DND-41 (cell line): ENCODE data around the gene CSRP3.

Source experiments
- EZH2 ChIP-seq: IDR thresholded peaks from 3 replicates; pipeline ENCODE4 v1.6.1; 2012; ENCODE audit warnings: borderline replicate concordance, low read depth, mild to moderate bottlenecking, moderate library complexity, low read length, inconsistent platforms; ENCODE audit not compliant: severe bottlenecking
- TF ChIP-seq, protein P1 (sequence below): IDR thresholded peaks from 2 replicates; pipeline ENCODE4 v1.5.1; 2012; ENCODE audit warnings: borderline replicate concordance, low read length, moderate library complexity, mild to moderate bottlenecking; ENCODE audit not compliant: poor library complexity, severe bottlenecking; ENCODE audit errors: extremely low read depth

DNA sequence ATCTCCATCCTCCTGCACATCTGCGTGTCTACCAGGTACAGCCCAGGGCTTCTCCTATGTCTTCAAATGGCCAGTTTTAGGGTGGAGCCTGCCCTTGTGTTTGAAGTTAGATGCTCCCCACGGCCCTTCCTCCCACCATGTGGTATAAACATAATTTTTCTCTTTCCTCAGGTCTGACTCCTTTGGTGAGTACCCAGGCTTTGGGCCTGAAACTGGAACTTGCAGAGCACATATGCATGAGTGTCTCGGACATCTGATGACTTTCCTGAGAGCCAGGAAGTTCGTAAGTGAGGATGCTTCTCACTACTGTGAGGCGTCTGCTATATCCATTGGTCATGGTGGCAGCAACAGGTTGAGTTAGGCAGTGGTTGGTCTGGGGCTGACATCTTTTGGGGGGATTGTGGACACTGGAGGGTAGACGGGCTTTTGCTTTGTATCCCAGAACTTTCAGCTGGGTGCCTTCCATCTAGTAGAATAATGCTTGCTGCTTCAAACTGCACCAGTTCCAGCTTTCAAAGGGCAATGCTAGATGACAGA is 16.2 kb downstream of the CSRP3 start:
- TF ChIP-seq, protein P1, sequence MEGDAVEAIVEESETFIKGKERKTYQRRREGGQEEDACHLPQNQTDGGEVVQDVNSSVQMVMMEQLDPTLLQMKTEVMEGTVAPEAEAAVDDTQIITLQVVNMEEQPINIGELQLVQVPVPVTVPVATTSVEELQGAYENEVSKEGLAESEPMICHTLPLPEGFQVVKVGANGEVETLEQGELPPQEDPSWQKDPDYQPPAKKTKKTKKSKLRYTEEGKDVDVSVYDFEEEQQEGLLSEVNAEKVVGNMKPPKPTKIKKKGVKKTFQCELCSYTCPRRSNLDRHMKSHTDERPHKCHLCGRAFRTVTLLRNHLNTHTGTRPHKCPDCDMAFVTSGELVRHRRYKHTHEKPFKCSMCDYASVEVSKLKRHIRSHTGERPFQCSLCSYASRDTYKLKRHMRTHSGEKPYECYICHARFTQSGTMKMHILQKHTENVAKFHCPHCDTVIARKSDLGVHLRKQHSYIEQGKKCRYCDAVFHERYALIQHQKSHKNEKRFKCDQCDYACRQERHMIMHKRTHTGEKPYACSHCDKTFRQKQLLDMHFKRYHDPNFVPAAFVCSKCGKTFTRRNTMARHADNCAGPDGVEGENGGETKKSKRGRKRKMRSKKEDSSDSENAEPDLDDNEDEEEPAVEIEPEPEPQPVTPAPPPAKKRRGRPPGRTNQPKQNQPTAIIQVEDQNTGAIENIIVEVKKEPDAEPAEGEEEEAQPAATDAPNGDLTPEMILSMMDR = no peak
- no peak for TF ChIP-seq EZH2
